Urinary bladder (tissue), 4 donors: Measurements from ENCODE around the gene ZNF491. TPM values are rescaled to one million over a fixed set of nuclear protein-coding genes. Genes with fewer than 3 reads are reported as not detected.

ENCODE experiments used
- DNase-seq: peaks from one replicate; pipeline ENCODE4 v3.0.0-alpha.2; 2015; ENCODE audit errors: extremely low spot score
- H3K27ac ChIP-seq: one replicate; pipeline ENCODE4 v1.5.1; 2013; ENCODE audit warnings: low read depth, mild to moderate bottlenecking, moderate library complexity
- H3K36me3 ChIP-seq: one replicate; pipeline ENCODE4 v1.6.1; 2013; ENCODE audit warnings: mild to moderate bottlenecking, moderate library complexity; ENCODE audit not compliant: insufficient read depth
- H3K4me1 ChIP-seq: one replicate; pipeline ENCODE4 v1.6.1; 2013; ENCODE audit warnings: mild to moderate bottlenecking, moderate library complexity; ENCODE audit not compliant: insufficient read depth
- H3K4me3 ChIP-seq: one replicate; pipeline ENCODE4 v1.5.1; 2013; ENCODE audit warnings: low read depth, low read length
- WGBS: extraction: QIAGEN DNeasy Blood & Tissue Kit; methylation state at CpG from one replicate; pipeline ENCODE4 v1.1.7; 2013; 5-methylcytosine and 5-hydroxymethylcytosine counted together
- polyA plus RNA-seq: library from polyadenylated mRNA; stranded (reverse); fragments of 200-250 nt; gene quantifications from one replicate; pipeline ENCODE4 v1.2.3, GENCODE V29; 2013
- total RNA-seq: library from RNA; depleted of rRNA; stranded (reverse); fragments of >200 nt; gene quantifications from one replicate; pipeline ENCODE4 v1.2.3, GENCODE V29; 2014
- donor health status: healthy with polysubstance abuse.
- donor health status: healthy.

ZNF491 gene
- total and polyA plus RNA-seq, 2 donors: 1.6 to 8.6 TPM

- H3K36me3 ChIP-seq: peaks cover 19% of the 10 kb centered on the region
- H3K27ac ChIP-seq: no peak overlapping the region
- H3K4me1 ChIP-seq: no peaks in the 10 kb centered on the region
- H3K4me3 ChIP-seq: no peak overlapping the region
- WGBS: 99% methylated on average over 7 of the region's 7 CpGs
- DNase-seq: no peak
Observed at GRCh38 chr19:11780431-11781020, 17.8 kb upstream of the ZNF491 start.

- no peak overlapping the region for H3K27ac ChIP-seq
- peaks cover 19% of the 10 kb centered on the region for H3K36me3 ChIP-seq
- DNase-seq: no peak
- H3K4me1 ChIP-seq: no peaks in the 10 kb centered on the region
- WGBS: 98% methylated on average over 5 of the region's 5 CpGs
- H3K4me3 ChIP-seq: no peak overlapping the region
Observed at GRCh38 chr19:11781295-11782057, 16.8 kb upstream of the ZNF491 start.

GRCh38 chr19:11783767-11784166 is 14.6 kb upstream of the ZNF491 start:
- WGBS: 99% methylated on average over 1 of the region's 1 CpG
- DNase-seq: no peak
- no peak overlapping the region for H3K4me3 ChIP-seq
- H3K27ac ChIP-seq: no peak overlapping the region
- H3K36me3 ChIP-seq: peaks cover 16% of the 10 kb centered on the region
- no peaks in the 10 kb centered on the region for H3K4me1 ChIP-seq

GRCh38 chr19:11784356-11784755 is 14.0 kb upstream of the ZNF491 start:
- no peak for DNase-seq
- Histone ChIP-seq H3K4me3 (no peak overlapping the region), H3K27ac (no peak overlapping the region), H3K4me1 (no peaks in the 10 kb centered on the region), H3K36me3 (peaks cover 14% of the 10 kb centered on the region)
- 97% methylated on average over 3 of the region's 3 CpGs for WGBS

- no peak overlapping the region for H3K27ac ChIP-seq
- H3K4me1 ChIP-seq: no peaks in the 10 kb centered on the region
- H3K36me3 ChIP-seq: no peaks in the 10 kb centered on the region
- no peak for DNase-seq
- H3K4me3 ChIP-seq: no peak overlapping the region
- 76% methylated on average over 3 of the region's 3 CpGs for WGBS
Observed at GRCh38 chr19:11787536-11787935, 10.8 kb upstream of the ZNF491 start.

GRCh38 chr19:11792942-11793341 is 5.4 kb upstream of the ZNF491 start:
- DNase-seq: no peak
- no peaks in the 10 kb centered on the region for H3K36me3 ChIP-seq
- H3K4me3 ChIP-seq: no peak overlapping the region
- H3K4me1 ChIP-seq: no peaks in the 10 kb centered on the region
- no peak overlapping the region for H3K27ac ChIP-seq

- peak; percentile 72 for DNase-seq
- Histone ChIP-seq H3K36me3 (no peaks in the 10 kb centered on the region), H3K27ac (no peak overlapping the region), H3K4me1 (no peaks in the 10 kb centered on the region), H3K4me3 (no peak overlapping the region)
- WGBS: 5% methylated on average over 8 of the region's 8 CpGs
Observed at GRCh38 chr19:11797491-11797890, 832 bp upstream of the ZNF491 start.

GRCh38 chr19:11806354-11807098 is 8.2 kb downstream of the ZNF491 start:
- H3K27ac ChIP-seq: no peak overlapping the region
- H3K36me3 ChIP-seq: no peaks in the 10 kb centered on the region
- no peak for DNase-seq
- no peak overlapping the region for H3K4me3 ChIP-seq
- no peaks in the 10 kb centered on the region for H3K4me1 ChIP-seq
- 92% methylated on average over 11 of the region's 11 CpGs for WGBS

- H3K36me3 ChIP-seq: no peaks in the 10 kb centered on the region
- DNase-seq: no peak
- H3K4me1 ChIP-seq: no peaks in the 10 kb centered on the region
- no peak overlapping the region for H3K4me3 ChIP-seq
- WGBS: 92% methylated on average over 2 of the region's 2 CpGs
- no peak overlapping the region for H3K27ac ChIP-seq
Observed at GRCh38 chr19:11807099-11807380, 8.7 kb downstream of the ZNF491 start.

- WGBS: 1% methylated on average over 6 of the region's 6 CpGs
Observed at GRCh38 chr19:11813703-11814028, 15.3 kb downstream of the ZNF491 start.

GRCh38 chr19:11814029-11814699 is 15.8 kb downstream of the ZNF491 start, which contains the start of gene ZNF440:
Gene ZNF440, plus strand, starts transcription at chr19:11814273. Its CDS starts 175 bp downstream, at chr19:11814448.
- WGBS: under 1% methylated on average over 55 of the region's 55 CpGs
- Histone ChIP-seq H3K4me3 (peak within 1 kb of the TSS; percentile 83), H3K27ac (peak within 1 kb of the TSS; percentile 95), H3K36me3 (no peaks in the 10 kb centered on the region), H3K4me1 (no peaks in the 10 kb centered on the region)
- DNase-seq: peak; percentile 90

More at GRCh38 chr19:11813703-11814028, 15.3 kb downstream of the ZNF491 start:
- no peaks in the 10 kb centered on the region for H3K4me1 ChIP-seq
- H3K4me3 ChIP-seq: peak overlapping the region; percentile 83
- H3K27ac ChIP-seq: no peak overlapping the region
- no peaks in the 10 kb centered on the region for H3K36me3 ChIP-seq
- no peak for DNase-seq

- DNase-seq: no peak
- WGBS: 11% methylated on average over 13 of the region's 13 CpGs
- Histone ChIP-seq H3K4me1 (no peaks in the 10 kb centered on the region), H3K36me3 (peaks cover 2% of the 10 kb centered on the region), H3K4me3 (peak overlapping the region; percentile 83), H3K27ac (peak overlapping the region; percentile 95)
Observed at GRCh38 chr19:11814700-11815035, 16.3 kb downstream of the ZNF491 start.

- Histone ChIP-seq H3K4me3 (no peak overlapping the region), H3K27ac (no peak overlapping the region), H3K36me3 (peaks cover 2% of the 10 kb centered on the region), H3K4me1 (no peaks in the 10 kb centered on the region)
- WGBS: 88% methylated on average over 5 of the region's 5 CpGs
- DNase-seq: no peak
Observed at GRCh38 chr19:11821474-11822109, 23.3 kb downstream of the ZNF491 start.
